IPS-15b (cell line): ENCODE measurements around the gene ABHD17C.

Experiments used
- H3K27me3 ChIP-seq: one replicate; pipeline ENCODE4 v1.6.1; 2013; ENCODE audit warnings: low read length; ENCODE audit not compliant: control insufficient read depth, insufficient read depth
- H3K36me3 ChIP-seq: one replicate; pipeline ENCODE4 v1.6.1; 2013; ENCODE audit warnings: low read length; ENCODE audit not compliant: control insufficient read depth, insufficient read depth
- H3K4me1 ChIP-seq: one replicate; pipeline ENCODE4 v1.6.1; 2013; ENCODE audit warnings: mild to moderate bottlenecking, low read length; ENCODE audit not compliant: control insufficient read depth, insufficient read depth
- H3K4me3 ChIP-seq: one replicate; pipeline ENCODE4 v1.5.1; 2013; ENCODE audit warnings: low read depth, low read length
- H3K9ac ChIP-seq: one replicate; pipeline ENCODE4 v1.6.1; 2013; ENCODE audit warnings: low read depth, mild to moderate bottlenecking, low read length
- H3K9me3 ChIP-seq: one replicate; pipeline ENCODE4 v1.6.1; 2013; ENCODE audit warnings: mild to moderate bottlenecking, low read length; ENCODE audit not compliant: control insufficient read depth, insufficient read depth

ABHD17C gene

GRCh38 chr15:80710635-80711554 lies 15.8 kb downstream of the ABHD17C start:
- Histone ChIP-seq H3K4me1 (peaks cover 10% of the 10 kb centered on the region), H3K4me3 (no peak overlapping the region), H3K9ac (no peak overlapping the region), H3K9me3 (no peaks in the 10 kb centered on the region), H3K36me3 (no peaks in the 10 kb centered on the region), H3K27me3 (no peaks in the 10 kb centered on the region)

- Histone ChIP-seq H3K4me3 (no peak overlapping the region), H3K4me1 (peaks cover 1% of the 10 kb centered on the region), H3K27me3 (no peaks in the 10 kb centered on the region), H3K36me3 (no peaks in the 10 kb centered on the region), H3K9ac (no peak overlapping the region), H3K9me3 (no peaks in the 10 kb centered on the region)
These were observed 16.8 kb downstream of the ABHD17C start for GRCh38 chr15:80711886-80712285.

- Histone ChIP-seq H3K4me3 (no peak overlapping the region), H3K9me3 (no peaks in the 10 kb centered on the region), H3K9ac (no peak overlapping the region), H3K4me1 (no peaks in the 10 kb centered on the region), H3K36me3 (no peaks in the 10 kb centered on the region), H3K27me3 (no peaks in the 10 kb centered on the region)
These were observed 17.8 kb downstream of the ABHD17C start for GRCh38 chr15:80712956-80713355.

- Histone ChIP-seq H3K36me3 (peaks cover 3% of the 10 kb centered on the region), H3K4me1 (no peaks in the 10 kb centered on the region), H3K9ac (no peak overlapping the region), H3K4me3 (no peak overlapping the region), H3K9me3 (peaks cover 7% of the 10 kb centered on the region), H3K27me3 (no peaks in the 10 kb centered on the region)
These were observed 26.4 kb downstream of the ABHD17C start for GRCh38 chr15:80721476-80721875.

- Histone ChIP-seq H3K27me3 (no peaks in the 10 kb centered on the region), H3K4me1 (no peaks in the 10 kb centered on the region), H3K9ac (no peak overlapping the region), H3K9me3 (peaks cover 7% of the 10 kb centered on the region), H3K4me3 (no peak overlapping the region), H3K36me3 (peaks cover 3% of the 10 kb centered on the region)
These were observed 27.7 kb downstream of the ABHD17C start for GRCh38 chr15:80722811-80723210.

- H3K9ac ChIP-seq, result no peak overlapping the region
- no peaks in the 10 kb centered on the region for H3K27me3 ChIP-seq
- no peak overlapping the region for H3K4me3 ChIP-seq
- H3K9me3 ChIP-seq, result peaks cover 7% of the 10 kb centered on the region
- H3K4me1 ChIP-seq, result no peaks in the 10 kb centered on the region
- H3K36me3 ChIP-seq, result peaks cover 3% of the 10 kb centered on the region
These were observed 32.1 kb downstream of the ABHD17C start for GRCh38 chr15:80727196-80727595.

GRCh38 chr15:80727596-80727995 lies 32.5 kb downstream of the ABHD17C start:
- peaks cover 7% of the 10 kb centered on the region for H3K9me3 ChIP-seq
- H3K36me3 ChIP-seq, result peaks cover 3% of the 10 kb centered on the region
- H3K4me1 ChIP-seq, result no peaks in the 10 kb centered on the region
- H3K4me3 ChIP-seq, result no peak overlapping the region
- H3K9ac ChIP-seq, result no peak overlapping the region
- H3K27me3 ChIP-seq, result no peaks in the 10 kb centered on the region

GRCh38 chr15:80730387-80730786 lies 35.3 kb downstream of the ABHD17C start:
- H3K4me3 ChIP-seq, result no peak overlapping the region
- peaks cover 3% of the 10 kb centered on the region for H3K9me3 ChIP-seq
- peaks cover 2% of the 10 kb centered on the region for H3K36me3 ChIP-seq
- H3K9ac ChIP-seq, result no peak overlapping the region
- H3K4me1 ChIP-seq, result peaks cover 2% of the 10 kb centered on the region
- H3K27me3 ChIP-seq, result no peaks in the 10 kb centered on the region

GRCh38 chr15:80730926-80731325 lies 35.8 kb downstream of the ABHD17C start:
- Histone ChIP-seq H3K9me3 (no peaks in the 10 kb centered on the region), H3K4me1 (peaks cover 2% of the 10 kb centered on the region), H3K9ac (no peak overlapping the region), H3K4me3 (no peak overlapping the region), H3K36me3 (no peaks in the 10 kb centered on the region), H3K27me3 (no peaks in the 10 kb centered on the region)

- Histone ChIP-seq H3K36me3 (no peaks in the 10 kb centered on the region), H3K4me1 (peaks cover 2% of the 10 kb centered on the region), H3K9me3 (no peaks in the 10 kb centered on the region), H3K4me3 (no peak overlapping the region), H3K27me3 (no peaks in the 10 kb centered on the region), H3K9ac (no peak overlapping the region)
These were observed 37.1 kb downstream of the ABHD17C start for GRCh38 chr15:80732167-80732566.

- Histone ChIP-seq H3K9me3 (no peaks in the 10 kb centered on the region), H3K27me3 (no peaks in the 10 kb centered on the region), H3K9ac (no peak overlapping the region), H3K4me3 (no peak overlapping the region), H3K36me3 (no peaks in the 10 kb centered on the region), H3K4me1 (peaks cover 2% of the 10 kb centered on the region)
These were observed 37.7 kb downstream of the ABHD17C start for GRCh38 chr15:80732818-80733217.

GRCh38 chr15:80733460-80733859 lies 38.4 kb downstream of the ABHD17C start:
- no peaks in the 10 kb centered on the region for H3K27me3 ChIP-seq
- no peaks in the 10 kb centered on the region for H3K9me3 ChIP-seq
- H3K4me3 ChIP-seq, result no peak overlapping the region
- H3K4me1 ChIP-seq, result peaks cover 2% of the 10 kb centered on the region
- no peaks in the 10 kb centered on the region for H3K36me3 ChIP-seq
- no peak overlapping the region for H3K9ac ChIP-seq
